Ovary (tissue), 3 donors: ENCODE measurements around the gene S1PR5.

Source experiments
- EP300 ChIP-seq: sonication (generic); formaldehyde crosslinking; IDR thresholded peaks from one replicate; pipeline ENCODE4 v1.6.1; 2017; ENCODE audit warnings: antibody characterized with exemption
- POLR2A ChIP-seq: fragments of 450-650 bp; IDR thresholded peaks from one replicate; pipeline ENCODE4 v1.6.1; 2017; ENCODE audit warnings: antibody characterized with exemption, mild to moderate bottlenecking, moderate library complexity
- TF ChIP-seq, protein P1 (sequence below), 3 donors: fragments of 450-650 bp in 2 of 3; fragments of 200-600 bp in 1 of 3; IDR thresholded peaks; one replicate each; pipeline versions ENCODE4 v1.5.1 to v1.8.0; 2016 to 2022; ENCODE audit warnings: antibody characterized with exemption in 3 of 3, mild to moderate bottlenecking in 1 of 3
- donor health status: DM: no; HTN: no; CAD: no.

GRCh38 chr19:10566658-10567410 lies 49.6 kb upstream of the S1PR5 start:
- TF ChIP-seq, protein P1, sequence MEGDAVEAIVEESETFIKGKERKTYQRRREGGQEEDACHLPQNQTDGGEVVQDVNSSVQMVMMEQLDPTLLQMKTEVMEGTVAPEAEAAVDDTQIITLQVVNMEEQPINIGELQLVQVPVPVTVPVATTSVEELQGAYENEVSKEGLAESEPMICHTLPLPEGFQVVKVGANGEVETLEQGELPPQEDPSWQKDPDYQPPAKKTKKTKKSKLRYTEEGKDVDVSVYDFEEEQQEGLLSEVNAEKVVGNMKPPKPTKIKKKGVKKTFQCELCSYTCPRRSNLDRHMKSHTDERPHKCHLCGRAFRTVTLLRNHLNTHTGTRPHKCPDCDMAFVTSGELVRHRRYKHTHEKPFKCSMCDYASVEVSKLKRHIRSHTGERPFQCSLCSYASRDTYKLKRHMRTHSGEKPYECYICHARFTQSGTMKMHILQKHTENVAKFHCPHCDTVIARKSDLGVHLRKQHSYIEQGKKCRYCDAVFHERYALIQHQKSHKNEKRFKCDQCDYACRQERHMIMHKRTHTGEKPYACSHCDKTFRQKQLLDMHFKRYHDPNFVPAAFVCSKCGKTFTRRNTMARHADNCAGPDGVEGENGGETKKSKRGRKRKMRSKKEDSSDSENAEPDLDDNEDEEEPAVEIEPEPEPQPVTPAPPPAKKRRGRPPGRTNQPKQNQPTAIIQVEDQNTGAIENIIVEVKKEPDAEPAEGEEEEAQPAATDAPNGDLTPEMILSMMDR (IDR thresholded peaks at IDR 0.05): no peak
- TF ChIP-seq POLR2A (no peak), EP300 (no peak)
